ENCODE results near the gene TMEM270.
"Not testable (repeated sequence)": the region's sequence is repeated elsewhere in the genome, so short reads cannot be mapped to it uniquely, and the experiment has no call there.

The TMEM270 gene

GRCh38 chr7:73861305-73861704 lies 346 bp downstream of the TMEM270 start:
- DNase-seq = no peak

DNA sequence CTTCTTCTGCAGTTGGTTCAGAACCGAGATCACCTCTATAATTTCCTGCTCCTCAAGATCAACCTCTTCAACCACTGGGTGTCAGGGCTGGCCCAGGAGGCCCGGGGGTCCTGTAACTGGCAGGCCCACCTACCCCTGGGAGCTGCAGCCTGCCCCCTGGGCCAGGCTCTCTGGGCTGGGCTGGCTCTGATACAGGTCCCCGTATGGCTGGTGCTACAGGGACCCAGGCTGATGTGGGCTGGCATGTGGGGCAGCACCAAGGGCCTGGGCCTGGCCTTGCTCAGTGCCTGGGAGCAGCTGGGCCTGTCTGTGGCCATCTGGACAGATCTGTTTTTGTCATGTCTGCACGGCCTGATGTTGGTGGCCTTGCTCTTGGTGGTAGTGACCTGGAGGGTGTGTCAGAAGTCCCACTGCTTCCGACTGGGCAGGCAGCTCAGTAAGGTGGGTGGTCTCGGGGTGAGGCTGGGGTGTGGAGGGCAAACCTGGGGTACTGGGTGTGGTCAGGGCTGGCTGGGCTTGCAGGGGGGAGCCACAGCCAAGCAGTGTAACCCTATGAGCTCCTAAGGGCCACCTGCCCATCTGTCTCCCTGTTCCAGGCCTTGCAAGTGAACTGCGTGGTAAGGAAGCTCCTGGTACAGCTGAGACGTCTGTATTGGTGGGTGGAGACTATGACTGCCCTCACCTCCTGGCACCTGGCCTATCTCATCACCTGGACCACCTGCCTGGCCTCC lies 4.2 kb downstream of the TMEM270 start:
- DNase-seq = no peak

GRCh38 chr7:73865738-73866445 lies 4.9 kb downstream of the TMEM270 start:
- DNase-seq = no peak

GRCh38 chr7:73866446-73866767 lies 5.4 kb downstream of the TMEM270 start:
- no peak for DNase-seq

DNA sequence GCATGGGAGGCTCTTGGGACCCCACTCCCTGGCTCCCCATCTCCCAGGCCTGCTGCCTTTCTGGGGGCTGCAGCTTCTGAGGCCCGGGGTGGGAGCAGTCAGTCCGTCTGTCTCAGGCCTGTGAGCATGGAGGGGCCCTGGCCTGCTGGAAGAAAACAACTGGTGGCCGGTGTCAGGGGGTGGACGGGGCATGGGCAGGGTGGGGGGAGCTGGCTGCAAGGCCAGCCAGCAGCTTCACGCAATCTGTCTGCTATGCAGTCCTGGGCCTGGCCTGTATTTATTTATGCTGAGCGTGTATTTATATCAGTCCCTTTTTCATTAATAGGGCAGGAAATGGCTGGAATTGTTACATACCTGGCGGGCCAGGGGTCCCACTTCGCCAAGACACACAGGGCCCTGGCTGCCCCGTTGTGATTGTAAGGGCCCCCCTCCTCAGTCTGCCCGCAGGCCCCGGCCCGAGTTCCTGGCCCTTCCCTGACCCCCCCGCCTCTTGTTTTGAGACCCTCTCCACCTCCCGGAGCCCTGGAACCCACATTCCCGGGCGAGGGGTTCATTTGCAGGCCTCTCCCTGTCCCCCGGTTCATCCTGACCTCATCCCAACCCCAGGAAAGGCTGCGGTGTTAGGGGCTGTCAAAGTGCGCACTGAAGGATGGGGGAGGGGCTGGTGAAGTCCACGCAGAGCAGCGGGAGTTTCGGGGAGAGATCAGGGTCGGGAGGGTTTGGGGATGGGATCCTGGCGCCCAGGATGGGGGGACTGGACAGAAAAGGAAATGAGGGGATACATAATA lies 8.2 kb downstream of the TMEM270 start:
- no peak for DNase-seq

GRCh38 chr7:73870041-73870492 lies 9.1 kb downstream of the TMEM270 start:
- no peak for DNase-seq

- no peak for DNase-seq
Measured at GRCh38 chr7:73871163-73872011, 10.4 kb downstream of the TMEM270 start.

- no peak for DNase-seq
Measured at GRCh38 chr7:73872056-73872908, 11.3 kb downstream of the TMEM270 start.

- no peak for DNase-seq
Measured at GRCh38 chr7:73876361-73876760, 15.4 kb downstream of the TMEM270 start.

DNA sequence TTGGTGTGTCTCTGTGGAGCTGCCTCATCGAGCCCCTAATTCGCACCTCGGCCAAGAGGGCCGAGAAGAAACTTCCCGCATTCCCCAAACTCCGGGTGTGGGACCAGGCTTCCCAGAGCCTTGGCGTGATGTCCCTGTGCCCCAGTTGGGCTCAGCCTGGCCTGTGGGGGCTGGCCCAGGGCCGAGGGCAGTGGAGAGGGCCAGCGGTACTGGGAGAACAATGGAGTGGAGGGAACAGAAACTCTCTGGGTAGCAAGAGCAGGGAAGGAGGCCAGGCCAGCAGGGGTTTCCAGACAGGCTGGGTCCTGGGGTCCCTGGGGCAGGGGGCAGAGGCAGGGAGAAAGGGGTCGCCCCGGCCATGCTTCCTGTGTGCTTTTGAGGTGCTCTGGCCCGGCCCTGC lies 16.0 kb downstream of the TMEM270 start:
- DNase-seq = no peak

GRCh38 chr7:73879977-73880681 lies 19.2 kb downstream of the TMEM270 start:
- DNase-seq = no peak

DNA sequence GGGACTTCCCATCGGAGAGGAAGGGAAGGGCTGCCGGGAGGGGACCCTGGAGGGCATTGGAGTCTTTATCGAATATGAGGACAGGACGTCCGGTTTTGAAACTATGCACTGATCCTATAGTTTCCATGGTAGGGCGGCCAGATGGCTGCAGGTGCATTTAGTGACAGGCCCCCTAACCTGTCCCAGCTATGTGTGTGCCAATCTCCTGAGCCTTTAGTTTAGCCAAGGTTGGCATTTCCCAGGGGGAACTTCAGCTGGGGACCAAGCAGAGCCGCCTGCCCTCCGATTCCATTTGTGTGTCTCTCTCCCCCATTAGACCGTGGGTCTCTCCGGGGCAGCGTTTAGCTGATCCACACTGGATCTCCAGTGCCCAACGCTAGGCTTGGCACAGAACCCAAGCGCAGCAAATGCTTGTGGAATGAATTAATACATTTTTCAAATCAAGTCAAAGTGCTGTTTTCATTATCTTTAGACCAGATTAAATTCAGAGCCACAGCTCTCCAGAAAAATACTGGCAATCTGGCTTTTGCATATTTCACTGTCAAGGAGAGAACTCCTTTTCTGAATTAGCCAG lies 19.9 kb downstream of the TMEM270 start:
- DNase-seq = no peak

GRCh38 chr7:73881352-73882046 lies 20.5 kb downstream of the TMEM270 start:
- no peak for DNase-seq

- DNase-seq = no peak
Measured at GRCh38 chr7:73882047-73882402, 21.1 kb downstream of the TMEM270 start.

DNA sequence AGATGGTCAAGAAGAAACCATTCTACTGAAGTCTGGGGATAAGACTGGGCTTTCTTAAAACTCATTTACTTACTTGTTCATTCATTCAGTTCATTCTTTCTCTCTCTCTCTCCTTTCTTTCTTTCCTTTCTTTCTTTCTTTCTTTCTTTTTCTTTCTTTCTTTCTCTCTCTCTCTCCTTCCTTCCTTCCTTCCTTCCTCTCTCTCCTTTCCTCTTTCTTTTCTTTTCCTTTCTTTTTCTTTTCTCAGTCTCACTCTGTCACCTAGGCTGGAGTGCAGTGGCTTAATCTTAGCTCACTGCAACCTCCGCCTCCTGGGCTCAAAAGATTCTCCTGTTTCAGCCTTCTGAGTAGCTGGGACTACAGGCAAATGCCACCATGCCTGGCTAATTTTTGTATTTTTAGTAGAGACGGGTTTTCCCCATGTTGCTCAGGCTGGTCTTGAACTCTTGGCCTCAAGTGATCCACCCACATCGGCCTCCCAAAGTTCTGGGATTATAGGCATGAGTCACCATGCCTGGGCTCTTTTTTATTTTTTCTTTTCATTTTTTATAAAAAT lies 24.0 kb downstream of the TMEM270 start:
- DNase-seq = not testable (repeated sequence)

DNA sequence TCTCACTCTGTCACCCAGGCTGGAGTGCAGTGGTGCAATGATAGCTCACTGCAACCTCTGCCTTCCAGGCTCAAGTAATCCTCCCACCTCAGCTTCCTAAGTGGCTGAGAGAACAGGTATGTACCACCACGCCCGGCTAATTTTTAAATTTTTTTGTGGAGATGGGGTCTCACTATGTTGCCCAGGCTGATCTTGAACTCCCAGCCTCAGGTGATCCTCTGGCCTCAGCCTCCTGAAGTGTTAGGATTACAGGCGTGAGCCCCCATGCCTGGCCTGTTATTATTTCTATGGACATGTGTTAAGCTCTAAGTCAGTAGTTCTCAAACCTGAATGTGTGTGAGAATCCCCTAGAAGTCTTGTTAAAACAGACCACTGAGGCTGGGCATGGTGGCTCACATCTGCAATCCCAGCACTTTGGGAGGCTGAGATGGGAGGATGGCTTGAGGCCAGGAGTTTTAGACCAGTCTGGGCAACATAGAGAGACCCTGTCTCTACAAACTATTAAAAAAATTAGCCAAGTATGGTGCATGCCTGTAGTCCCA lies 24.5 kb downstream of the TMEM270 start:
- DNase-seq = no peak

DNA sequence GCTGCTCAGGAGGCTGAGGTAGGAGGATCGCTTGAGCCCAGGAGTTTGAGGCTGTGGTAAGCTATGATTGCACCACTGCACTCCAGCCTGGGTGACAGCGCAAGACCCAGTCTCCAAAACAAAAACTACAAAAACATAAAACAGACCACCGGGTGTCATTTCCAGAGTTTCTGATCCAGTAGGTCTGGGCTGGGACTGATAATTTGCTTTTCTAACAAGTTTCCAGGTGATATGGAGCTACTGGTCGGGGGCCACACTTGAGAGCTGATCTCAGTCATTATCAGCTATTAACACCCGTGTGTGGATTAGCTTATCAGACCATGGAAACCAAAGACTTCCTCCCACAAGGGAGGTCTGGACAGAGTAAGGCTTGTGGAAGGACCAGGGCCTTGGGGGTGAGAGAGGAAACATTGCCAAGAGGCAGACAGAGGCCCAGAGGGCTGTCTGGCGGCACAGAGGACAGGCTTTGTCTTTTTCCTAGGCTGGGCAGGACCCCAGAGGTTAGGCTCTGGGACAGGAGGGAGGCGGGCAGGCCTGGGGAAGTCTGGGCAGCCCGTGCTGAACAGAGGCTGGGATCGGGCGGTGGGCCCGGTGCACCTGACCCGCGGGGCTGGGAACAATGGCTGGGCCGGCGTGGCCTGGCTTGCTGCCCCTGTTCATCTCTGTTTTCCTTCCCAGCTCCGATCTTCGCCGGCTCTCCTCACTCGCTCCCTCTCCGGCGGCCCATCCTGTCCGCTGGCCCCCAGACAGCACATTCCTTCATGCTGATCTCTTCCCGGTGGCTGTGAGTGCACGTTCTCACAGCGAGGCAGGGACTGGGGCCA lies 25.2 kb downstream of the TMEM270 start:
- DNase-seq = no peak

- DNase-seq = no peak
Measured at GRCh38 chr7:73887762-73888161, 26.8 kb downstream of the TMEM270 start.

DNA sequence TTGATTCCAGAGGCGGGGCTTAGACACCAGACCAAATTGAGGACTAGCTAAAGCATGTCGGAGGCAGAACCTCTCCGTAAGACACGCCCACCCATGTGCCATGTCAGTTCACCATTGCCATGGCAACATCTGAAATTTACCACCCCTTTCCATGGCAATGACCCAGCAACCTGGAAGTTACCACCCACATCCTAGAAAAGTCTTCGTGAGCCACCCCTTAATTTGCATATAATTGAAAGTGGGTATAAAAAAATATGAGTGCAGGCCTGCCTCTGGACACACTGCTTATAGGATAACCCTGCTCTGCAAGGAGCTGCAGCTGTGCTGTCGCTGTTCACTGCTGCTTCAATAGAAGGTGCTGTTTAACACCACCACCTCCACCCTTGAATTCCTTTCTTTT lies 28.0 kb downstream of the TMEM270 start:
- DNase-seq = no peak

Data from NCI-H510A (cell line).